ENCODE results near the gene TCEAL9.

DNA sequence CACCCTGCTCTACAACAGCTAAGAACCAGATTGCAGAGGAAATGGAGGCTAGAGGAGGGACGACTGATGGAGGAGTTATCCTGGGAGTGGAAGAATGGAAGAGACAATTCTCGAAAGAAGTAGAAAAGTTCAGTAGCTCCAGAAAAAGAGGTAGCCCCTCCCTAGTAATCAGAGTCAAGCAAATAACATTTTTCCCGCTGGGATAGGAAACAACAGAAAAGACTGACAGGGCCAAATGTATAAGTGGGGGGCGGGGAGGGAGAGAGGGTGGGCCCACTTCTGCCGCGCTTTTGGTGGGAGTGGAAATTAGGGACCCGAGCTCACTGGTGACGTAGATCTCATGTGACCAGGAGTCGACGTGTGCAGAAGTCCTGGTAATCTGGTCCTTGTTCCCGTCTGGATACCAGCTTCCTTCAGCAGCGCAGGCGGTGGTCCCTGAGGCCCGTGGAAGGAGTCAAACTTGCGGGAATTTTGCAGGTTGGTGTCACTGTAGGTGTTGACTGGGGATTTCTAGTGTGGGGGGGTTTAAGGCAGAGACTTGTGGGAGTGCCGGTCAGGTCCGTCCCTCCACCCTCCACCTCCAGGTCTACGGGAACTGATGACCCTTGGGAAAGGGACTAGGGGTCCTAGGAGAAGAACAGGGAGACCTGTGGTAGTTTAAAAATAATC is at the start of gene TCEAL9:
- TF ChIP-seq CTCF (IDR thresholded peaks at IDR 0.05) (no peak), POLR2A (IDR thresholded peaks at IDR 0.05) (no peak)
